22Rv1 (cell line): ENCODE results near the gene TNRC18.
"Not testable (repeated sequence)": the region's sequence is repeated elsewhere in the genome, so short reads cannot be mapped to it uniquely, and the experiment has no call there.

ENCODE experiments used
- H3K27ac ChIP-seq: fragments of 450-650 bp; 2 replicates; pipeline ENCODE4 v1.5.1; 2017
- CTCF ChIP-seq: fragments of 450-650 bp; IDR thresholded peaks from 2 replicates; pipeline ENCODE4 v1.5.1; 2017; ENCODE audit warnings: mild to moderate bottlenecking
- ZFX ChIP-seq: fragments of 450-650 bp; IDR thresholded peaks from 2 replicates; pipeline ENCODE4 v1.6.1; 2017; ENCODE audit warnings: antibody characterized with exemption, borderline replicate concordance

Gene TNRC18

GRCh38 chr7:5286933-5287332 is 136.7 kb downstream of the TNRC18 start:
- TF ChIP-seq CTCF (no peak), ZFX (no peak)
- H3K27ac ChIP-seq: no peak overlapping the region

- no peak overlapping the region for H3K27ac ChIP-seq
These were observed 139.0 kb downstream of the TNRC18 start for GRCh38 chr7:5284304-5285281.

GRCh38 chr7:5283421-5284303 is 140.0 kb downstream of the TNRC18 start:
- no peak for TF ChIP-seq ZFX
- TF ChIP-seq CTCF: no peak
- H3K27ac ChIP-seq: no peak overlapping the region

More at GRCh38 chr7:5284304-5285281, 139.0 kb downstream of the TNRC18 start:
- TF ChIP-seq ZFX (no peak), CTCF (peak; percentile 42)

- no peak within 1 kb of the TSS for H3K27ac ChIP-seq
- TF ChIP-seq CTCF: no peak
- TF ChIP-seq ZFX: no peak
These were observed 140.9 kb downstream of the TNRC18 start, which contains the start of gene SLC29A4 for GRCh38 chr7:5282543-5283316. Gene SLC29A4 (plus strand): TSS chr7:5282943. CDS start chr7:5287817, 4,874 bp downstream.

- H3K27ac ChIP-seq: not testable (repeated sequence)
These were observed 141.8 kb downstream of the TNRC18 start for GRCh38 chr7:5281598-5282500.

GRCh38 chr7:5279734-5280133 is 143.9 kb downstream of the TNRC18 start:
- TF ChIP-seq CTCF: no peak
- TF ChIP-seq ZFX: no peak
- H3K27ac ChIP-seq: no peak overlapping the region
